HG03066 (cell line): ENCODE measurements around the gene DOCK1.

Source experiments
- ATAC-seq: cut with Tn5 transposase; IDR thresholded peaks from one replicate; pipeline ENCODE4 v1.9.1; 2021; ENCODE audit warnings: low read depth; ENCODE audit not compliant: unreplicated experiment

The DOCK1 gene

DNA sequence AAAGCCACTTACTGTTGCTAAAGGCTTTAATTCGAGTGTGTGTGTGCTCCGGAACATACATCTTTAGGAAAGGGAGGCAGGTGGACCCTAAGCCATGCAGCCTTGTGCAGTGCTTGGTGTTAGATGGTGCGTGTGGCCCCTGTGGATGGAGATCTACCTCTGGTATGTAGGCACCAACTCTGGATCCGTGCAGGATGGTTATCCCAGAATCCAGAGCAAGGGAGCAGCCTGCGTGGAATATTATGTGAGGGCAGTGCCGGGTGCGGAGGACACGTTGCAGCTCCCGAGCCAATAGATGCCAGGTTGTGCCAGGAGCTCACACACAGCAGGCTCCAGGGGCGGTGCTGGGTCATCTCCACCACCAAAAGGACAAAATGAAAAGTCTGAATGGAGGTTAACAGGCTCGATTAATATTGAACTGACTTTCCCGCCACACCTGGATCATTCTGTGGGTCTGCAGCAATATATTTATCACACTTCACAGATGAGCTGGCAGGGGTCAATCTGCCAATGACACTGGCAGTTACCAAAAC, 500.9 kb downstream of the DOCK1 start:
- ATAC-seq, result no peak

DNA sequence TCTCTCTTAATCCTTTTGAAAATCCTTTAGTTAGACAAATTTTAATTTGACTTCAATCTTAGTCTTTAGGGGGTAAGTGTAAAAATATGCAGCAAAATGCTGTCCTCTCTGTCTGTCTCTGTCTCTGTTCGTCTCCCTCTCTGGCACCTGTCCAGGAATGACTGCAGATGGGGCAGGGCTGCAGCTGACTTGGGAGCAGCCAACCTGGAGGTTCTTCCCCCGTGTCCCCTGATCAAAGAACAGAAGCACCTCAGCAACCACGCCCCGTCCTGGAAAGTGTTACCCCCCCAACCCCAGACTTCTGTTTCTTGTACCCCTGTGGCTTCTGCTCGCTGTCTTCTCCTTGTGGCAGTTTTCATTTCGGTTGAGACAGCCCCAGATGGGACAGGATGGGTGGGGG, 502.3 kb downstream of the DOCK1 start:
- no peak for ATAC-seq

DNA sequence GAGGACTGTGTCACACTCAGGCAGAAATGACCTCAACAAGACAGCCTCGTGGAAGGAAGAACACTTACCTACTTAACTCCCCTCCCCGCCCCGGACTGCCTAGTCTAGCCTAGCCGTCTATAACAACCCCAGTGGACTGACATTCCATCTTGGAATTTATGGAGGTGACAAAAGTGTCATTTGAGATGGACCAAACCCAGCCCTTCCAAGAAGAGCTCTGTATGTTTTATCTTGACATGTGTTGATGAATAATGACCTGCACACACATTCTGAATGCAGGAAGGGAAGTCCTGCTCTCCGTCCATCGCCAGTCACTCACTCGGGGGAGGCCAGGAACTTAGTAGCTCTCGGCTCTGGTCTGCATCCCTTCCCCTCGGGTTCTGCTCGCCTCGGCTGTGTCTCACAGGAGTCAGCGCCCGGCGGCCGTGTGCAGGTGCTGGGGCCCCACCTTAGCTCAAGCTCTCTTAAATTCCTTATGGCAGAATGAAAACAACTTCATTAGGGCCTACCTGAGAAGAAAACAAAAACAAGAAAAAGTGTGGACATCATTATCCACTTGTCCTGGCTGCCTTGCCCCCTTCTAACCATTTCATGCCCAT, 503.0 kb downstream of the DOCK1 start:
- ATAC-seq, result no peak

DNA sequence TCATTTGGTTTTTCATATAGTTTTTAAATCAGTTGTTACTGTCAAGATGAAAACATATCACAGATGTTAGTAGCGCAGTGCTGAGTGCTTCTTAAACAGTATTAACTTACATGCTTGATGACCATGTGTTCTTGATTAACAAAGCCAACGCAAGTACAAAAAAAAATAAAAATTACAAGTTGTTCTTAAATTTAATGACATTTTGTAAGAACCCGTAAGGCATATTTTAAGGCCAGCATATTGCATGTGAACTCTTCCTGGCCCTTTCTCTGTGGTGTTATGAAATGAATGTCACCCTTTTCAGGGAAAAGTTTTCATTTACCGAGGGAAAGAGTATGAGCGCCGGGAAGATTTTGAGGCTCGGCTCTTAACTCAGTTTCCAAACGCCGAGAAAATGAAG, 503.5 kb downstream of the DOCK1 start:
- no peak for ATAC-seq

DNA sequence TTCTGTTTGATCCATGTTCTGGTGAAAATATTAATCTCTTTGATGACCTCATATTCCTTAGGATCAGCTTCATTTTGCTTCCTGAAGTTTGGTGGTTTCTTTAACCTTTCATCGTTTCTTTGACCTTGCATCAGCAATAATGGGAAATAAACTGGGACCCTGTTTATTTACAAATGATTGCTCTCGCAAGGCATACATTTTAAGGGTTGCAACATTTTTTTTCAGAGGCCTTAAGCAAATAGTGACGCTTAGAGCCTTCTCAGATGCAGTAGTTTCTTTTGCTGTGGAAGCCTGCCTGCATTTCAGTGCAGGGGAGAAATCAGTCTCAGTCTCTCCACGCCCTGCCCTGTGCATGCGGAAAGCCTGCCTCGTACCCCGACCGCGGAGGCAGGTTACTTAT, 504.8 kb downstream of the DOCK1 start:
- ATAC-seq, result no peak

DNA sequence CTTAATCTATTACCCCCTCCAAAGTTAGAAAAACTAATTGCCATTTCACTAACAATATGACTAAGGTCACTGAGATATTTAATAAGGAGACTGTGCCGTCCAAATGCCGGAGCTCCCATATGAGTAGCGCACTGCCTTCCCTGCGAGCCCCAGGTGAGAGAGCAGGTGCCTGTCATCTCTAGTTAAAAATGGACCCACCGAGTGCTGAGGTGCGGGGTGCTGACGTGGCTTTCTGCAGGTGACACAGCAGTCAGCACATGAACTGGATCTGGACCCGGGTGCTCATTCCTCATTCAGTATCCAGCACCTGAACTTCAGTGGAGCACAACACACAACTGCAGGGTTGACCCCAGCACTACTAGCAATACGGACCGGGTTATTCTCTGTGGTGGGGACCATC, 505.8 kb downstream of the DOCK1 start:
- ATAC-seq, result no peak

DNA sequence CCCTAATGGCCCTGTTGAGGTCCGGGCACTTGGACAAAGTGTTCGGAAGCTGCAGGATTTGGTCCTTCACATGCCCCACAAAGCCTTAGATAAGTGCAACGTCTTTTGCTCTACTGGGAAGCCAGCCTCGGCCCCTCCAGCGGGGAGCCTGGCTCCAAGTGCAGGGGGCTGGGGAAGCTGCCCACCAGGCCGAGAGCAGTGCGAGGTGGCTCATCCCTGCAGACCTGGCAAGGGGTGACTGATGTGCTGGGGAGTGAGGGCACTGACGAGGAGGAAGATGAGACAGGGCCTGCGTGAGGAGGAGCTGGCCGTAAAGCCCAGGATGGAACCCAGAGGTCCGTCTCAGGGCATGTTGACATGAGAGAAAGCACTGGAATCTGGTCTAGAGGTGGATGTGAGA, 508.1 kb downstream of the DOCK1 start:
- no peak for ATAC-seq

DNA sequence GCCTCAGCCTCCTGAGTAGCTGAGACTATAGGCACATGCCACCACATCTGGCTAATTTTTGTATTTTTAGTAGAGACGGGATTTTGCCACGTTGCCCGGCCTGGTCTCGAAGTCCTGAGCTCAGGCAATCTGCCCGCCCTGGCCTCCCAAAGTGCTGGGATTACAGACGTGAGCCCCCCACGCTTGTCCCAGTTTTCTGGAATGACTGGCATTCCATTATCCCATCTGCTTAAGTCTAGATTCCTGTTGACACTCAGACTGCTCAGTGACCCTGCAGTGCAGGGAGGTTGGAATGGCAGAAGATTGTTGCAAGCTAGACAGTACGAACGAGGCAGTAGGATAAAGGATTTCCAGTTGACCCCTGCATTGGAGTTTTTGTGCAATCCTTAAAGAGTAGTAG, 508.8 kb downstream of the DOCK1 start:
- no peak for ATAC-seq

DNA sequence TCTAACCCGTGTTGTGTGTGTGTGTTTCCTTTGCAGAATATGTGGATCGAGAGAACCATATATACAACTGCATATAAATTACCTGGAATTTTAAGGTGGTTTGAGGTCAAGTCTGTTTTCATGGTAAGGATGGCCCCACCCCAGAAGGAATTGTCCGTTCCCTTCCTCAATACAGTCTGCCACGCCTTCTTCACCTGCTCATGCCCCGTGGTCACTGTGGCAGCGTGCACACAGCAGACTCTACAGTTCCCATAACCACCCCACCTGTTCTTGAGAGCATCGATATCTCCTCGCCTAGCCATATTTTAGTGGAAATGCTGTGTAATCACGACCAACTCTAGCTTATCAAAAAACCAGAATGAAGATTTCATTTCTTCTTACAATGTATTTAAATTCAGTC, 509.9 kb downstream of the DOCK1 start:
- ATAC-seq, result no peak

DNA sequence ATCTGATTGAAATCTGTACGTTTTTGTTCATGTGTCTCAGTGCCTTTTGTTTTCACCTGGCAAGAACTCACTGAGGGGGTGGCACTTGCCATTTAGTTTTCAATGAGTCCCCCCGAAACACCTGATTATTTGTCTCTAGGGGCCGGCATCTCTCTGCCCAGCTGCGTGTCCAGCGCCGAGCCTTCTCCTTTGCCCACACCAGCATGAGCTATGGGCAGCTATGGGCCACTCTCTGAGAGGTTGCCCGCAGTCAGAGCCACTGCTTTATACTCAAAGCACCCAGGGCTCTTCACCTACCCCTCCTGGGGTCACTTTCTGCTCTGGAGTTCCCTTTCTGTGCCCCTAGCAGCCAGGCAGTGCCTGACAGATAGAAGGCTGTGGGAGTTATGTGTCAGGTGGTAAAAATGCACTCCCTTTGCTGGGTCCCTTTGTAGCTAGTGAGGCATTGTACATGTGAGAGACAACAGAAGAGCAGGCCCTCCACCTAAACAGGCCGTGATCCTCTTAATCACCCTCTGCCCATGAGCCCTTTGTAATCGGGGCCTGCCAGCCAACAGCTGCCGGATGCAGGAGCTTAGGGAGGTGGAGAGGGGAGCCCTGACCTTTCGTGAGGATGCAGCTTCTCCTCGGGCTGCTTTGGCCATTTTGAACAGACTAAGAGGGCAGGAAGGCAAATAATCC, 510.8 kb downstream of the DOCK1 start:
- ATAC-seq, result no peak

DNA sequence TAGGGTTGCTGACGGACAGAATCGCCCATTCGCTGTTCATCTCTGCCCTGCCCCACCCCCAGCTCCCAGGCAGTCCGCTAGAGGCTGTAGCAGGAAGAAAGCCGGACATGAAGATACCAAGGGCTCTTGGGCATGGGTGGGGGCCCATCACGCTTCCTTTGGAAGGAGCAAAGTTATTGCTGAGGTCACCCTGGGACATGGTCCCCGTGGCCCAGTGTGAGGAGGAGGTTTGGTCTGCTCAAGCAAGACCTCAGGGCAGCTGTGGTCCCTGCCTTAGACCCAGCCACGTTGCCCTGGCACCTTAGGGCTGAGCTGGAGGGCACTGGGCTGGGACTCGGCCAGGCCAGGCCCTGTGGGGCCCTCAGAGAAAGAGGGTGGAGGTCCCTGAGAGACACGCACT, 511.8 kb downstream of the DOCK1 start:
- ATAC-seq, result no peak

DNA sequence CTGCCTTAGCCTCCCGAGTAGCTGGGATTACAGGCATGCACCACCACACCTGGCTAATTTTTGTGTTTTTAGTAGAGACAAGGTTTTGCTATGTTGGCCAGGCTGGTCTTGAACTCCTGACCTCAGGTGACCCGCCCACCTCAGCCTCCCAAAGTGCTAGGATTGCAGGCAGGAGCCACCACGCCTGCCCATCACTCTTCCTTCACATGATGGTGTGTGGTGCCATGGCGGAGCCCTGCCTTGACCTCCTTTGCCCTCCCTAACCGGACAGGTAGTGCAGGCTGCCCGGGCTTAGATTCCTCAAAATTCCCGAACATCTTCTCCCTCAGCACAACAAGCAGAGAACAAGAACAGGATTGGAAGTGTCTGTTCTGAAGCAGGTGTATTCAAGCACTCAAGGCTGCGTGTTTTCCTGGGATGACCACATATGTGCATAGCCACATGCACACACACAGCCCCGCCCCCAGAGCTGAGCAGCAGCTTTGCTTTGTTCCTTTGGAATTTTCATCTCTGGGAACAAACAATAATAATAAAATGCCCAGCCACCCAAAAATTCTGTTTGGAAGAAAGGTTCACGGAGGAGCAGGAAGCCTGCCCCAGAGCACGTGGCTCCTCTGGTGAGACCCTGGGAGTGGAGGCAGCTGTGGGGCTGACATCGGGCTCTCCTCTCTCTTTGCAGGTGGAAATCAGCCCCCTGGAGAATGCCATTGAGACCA, 512.6 kb downstream of the DOCK1 start:
- no peak for ATAC-seq

DNA sequence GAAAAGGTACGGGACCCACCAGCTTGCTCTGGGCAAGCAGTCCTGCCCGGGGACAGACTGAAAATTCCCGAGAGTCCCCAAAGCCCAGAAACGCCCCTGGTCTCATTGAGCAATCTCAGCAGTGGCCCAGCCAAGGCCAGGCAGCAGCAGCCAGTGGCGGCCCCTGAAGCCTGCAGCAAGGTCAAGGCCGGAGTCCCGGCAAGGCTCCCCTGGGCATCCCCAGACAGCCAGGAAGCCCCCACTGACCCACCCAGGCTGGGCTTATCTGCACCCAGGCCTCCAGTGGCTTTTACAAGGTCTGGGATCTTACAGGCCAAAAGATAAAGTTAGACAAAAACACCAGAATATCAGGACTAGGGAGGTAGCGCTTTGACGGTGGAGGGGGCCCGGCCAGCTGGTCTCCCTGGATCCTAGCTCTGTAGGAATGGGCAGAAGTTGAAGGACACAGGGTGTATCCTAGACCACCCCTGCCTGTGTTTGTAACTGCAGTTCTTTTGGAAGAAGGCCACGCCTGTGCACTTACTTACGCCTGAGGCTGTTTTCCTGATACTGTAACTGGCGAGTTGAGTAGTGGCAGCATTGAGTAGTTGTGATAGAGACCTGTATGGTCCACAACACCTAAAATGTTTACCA, 513.4 kb downstream of the DOCK1 start:
- ATAC-seq, result no peak

DNA sequence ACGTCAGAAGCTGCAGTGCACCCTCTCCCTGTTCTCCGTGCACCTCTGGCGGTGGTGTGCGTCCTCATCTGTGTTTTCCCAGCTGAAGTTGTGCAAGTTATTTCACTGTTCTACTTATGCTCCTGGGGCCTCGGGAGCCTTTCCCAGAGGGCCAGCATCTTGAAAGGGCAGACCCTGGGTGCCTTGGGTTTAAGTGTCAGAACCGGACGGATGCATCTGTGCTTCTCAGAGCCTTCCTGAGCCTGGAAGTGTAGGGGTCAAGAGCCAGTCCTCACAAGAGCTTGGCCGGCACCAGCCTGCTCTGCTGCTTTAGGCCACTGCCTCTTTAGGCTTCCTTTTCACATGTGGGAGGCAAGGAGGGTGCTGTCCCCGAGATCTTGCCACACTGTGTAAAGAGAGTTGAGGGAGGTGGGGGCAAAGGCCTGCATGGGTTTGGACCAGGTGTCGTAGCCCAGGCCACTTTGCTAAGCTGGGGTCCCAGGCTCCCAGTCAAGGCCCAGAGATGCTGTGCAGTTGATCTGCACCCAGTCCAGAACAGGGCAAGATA, 515.0 kb downstream of the DOCK1 start:
- no peak for ATAC-seq

DNA sequence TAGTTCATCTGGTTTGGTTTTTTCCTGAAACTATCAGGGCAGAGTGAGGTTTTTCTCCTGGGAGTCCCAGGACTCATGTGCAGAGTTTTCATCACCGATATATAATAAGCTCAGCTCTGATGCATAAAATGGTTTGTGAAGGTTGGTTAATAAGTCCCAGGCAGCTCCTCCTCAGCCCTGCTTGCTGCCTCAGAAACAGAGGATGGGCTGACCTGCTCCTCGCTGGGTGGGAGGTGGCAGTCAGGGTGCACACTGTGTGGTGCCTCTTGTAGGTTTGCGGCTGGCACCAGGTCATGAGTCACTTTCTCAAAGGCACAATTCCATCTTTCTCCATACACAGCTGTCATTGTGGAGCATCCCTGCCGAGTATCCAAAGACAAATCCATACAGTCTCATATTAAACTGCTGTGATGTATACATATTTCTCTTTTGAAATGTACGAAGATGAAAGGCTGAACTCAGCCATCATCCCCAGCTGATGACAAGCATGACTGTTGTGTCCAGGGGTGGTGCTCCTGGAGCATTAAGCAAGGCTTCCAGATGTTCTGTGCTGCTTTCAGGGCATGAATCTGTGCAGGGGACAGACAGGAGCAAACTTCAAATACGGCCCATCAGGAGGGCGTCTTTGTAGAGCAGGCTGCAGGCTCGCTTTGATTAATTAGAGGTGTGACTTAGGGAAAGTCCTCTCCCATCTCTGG, 518.1 kb downstream of the DOCK1 start:
- no peak for ATAC-seq

DNA sequence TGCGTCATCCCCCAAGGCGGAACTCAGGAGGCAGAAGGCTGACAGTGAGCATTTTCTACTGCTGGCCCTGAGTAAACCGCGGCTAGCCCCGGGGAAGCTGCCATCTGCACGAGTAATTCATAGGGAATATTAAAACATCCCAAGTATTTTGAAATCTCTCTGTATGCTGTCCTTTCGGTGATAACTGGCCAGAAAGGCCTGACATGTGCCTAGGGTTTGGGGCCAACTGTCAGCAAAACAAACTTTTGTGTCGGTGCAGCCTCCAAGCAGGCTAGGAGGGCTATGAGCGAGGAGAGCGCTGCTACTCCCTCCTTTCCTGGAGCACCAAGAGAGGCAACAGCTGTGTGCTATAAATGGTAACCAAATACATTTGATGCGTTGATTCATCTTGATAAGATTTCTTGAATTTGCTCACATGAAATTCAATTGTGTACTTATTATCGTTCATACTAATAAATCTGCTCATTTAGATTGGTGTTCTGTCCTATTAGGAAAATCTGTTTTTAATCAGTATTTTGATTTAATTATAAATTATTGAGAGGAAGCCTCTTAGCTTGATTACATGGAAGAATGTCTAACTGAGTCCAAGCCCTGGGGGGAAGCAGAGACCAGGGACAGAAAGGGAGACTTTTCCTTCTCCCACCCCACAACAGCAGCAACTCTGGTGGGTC, 519.5 kb downstream of the DOCK1 start:
- ATAC-seq, result no peak

DNA sequence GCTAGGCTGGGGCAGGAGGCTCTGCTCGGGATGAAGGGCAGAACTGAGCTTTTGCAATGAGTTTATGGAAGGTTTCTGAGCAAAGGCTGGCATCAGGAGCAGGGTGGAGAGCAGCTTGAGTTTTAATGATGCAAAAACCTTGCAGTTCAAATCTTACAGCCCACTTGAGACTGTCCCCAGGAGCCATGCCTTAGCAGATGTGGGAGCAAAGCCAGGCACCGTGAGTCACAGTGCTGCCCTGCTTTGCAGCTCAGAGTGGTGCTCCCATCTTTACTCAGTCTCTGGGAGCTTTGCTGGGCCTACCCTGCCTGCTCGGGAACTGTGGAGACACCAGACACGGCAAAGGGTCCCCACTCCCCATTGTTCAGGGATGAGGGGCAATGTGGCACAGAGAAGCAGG, 521.5 kb downstream of the DOCK1 start:
- ATAC-seq, result no peak

DNA sequence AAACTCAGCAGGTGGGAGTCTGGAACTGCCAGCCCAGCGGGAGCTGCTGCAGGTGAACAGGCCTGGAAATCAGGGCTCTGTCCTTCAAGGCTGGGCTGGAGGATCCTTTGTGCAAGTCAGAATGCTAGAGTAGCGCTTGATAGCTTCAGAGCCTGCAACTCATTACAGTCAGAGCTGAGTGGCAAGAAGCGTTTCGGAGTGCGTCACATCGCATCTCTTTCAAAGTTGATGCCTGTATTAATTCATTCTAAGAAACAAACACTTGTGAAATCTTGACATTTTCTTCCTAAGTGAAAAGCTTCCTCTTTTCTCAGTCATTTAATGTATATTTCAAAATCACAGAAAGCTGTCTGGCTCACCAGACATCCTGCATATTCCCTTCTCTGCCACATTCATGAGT, 522.7 kb downstream of the DOCK1 start:
- ATAC-seq, result no peak

DNA sequence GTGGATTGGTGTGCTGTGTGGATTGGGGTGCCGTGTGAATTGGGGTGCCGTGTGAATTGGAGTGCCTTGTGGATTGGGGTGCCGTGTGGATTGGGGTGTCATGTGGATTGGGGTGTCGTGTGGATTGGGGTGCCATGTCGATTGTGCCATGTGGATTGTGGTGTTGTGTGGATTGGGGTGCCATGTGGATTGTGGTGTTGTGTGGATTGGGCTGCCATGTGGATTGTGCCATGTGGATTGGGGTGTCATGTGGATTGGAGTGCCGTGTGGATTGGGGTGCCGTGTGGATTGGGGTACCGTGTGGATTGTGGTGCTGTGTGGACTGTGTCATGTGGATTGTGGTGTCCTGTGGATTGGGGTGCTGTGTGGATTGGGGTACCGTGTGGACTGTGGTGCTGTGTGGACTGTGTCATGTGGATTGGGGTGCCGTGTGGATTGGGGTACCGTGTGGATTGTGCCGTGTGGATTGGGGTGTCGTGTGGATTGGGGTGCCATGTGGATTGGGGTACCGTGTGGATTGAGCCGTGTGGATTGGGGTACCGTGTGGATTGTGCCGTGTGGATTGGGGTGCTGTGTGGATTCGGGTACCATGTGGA, 523.3 kb downstream of the DOCK1 start:
- ATAC-seq, result no peak
